Measurements from ENCODE around the gene OR52W1.

Gene OR52W1

DNA sequence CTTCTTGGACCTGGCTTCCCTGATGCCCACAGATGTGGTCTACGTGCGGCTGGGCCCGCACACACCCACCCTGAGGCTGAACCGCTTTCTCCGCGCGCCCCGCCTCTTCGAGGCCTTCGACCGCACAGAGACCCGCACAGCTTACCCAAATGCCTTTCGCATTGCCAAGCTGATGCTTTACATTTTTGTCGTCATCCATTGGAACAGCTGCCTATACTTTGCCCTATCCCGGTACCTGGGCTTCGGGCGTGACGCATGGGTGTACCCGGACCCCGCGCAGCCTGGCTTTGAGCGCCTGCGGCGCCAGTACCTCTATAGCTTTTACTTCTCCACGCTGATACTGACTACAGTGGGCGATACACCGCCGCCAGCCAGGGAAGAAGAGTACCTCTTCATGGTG, 41.1 kb downstream of the OR52W1 start:
- Histone ChIP-seq H3K4me1 (ENCODE audit: control insufficient read depth, low read length) (peaks cover 14% of the 10 kb centered on the region), H3F3A (ENCODE audit: control insufficient read depth, insufficient read depth) (no peaks in the 10 kb centered on the region), H3K9me2 (replicated peaks; ENCODE audit: control insufficient read depth, low read length) (no peaks in the 10 kb centered on the region), H3K4me3 (ENCODE audit: low read length) (no peak overlapping the region), H3K4me2 (ENCODE audit: low read length) (no peak overlapping the region), H3K27ac (ENCODE audit: low read depth, low read length) (no peak overlapping the region), H3K27me3 (ENCODE audit: control insufficient read depth, low read length) (no peaks in the 10 kb centered on the region), H3K79me2 (ENCODE audit: control insufficient read depth, low read length) (no peaks in the 10 kb centered on the region), H3K36me3 (ENCODE audit: control insufficient read depth, low read length) (no peaks in the 10 kb centered on the region), H3K9me3 (ENCODE audit: control insufficient read depth, insufficient read depth, low read length) (no peaks in the 10 kb centered on the region), H4K20me1 (ENCODE audit: control insufficient read depth, insufficient read depth, low read depth, low read length) (no peaks in the 10 kb centered on the region)
- TF ChIP-seq, protein P1, sequence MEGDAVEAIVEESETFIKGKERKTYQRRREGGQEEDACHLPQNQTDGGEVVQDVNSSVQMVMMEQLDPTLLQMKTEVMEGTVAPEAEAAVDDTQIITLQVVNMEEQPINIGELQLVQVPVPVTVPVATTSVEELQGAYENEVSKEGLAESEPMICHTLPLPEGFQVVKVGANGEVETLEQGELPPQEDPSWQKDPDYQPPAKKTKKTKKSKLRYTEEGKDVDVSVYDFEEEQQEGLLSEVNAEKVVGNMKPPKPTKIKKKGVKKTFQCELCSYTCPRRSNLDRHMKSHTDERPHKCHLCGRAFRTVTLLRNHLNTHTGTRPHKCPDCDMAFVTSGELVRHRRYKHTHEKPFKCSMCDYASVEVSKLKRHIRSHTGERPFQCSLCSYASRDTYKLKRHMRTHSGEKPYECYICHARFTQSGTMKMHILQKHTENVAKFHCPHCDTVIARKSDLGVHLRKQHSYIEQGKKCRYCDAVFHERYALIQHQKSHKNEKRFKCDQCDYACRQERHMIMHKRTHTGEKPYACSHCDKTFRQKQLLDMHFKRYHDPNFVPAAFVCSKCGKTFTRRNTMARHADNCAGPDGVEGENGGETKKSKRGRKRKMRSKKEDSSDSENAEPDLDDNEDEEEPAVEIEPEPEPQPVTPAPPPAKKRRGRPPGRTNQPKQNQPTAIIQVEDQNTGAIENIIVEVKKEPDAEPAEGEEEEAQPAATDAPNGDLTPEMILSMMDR (IDR thresholded peaks at IDR 0.05; ENCODE audit: low read depth, low read length, poor library complexity, severe bottlenecking): no peak
- TF ChIP-seq EZH2phosphoT487 (IDR thresholded peaks at IDR 0.05; ENCODE audit: borderline replicate concordance, low read length): no peak

- H3K79me2 ChIP-seq (ENCODE audit: control insufficient read depth, low read length): no peaks in the 10 kb centered on the region
- TF ChIP-seq, protein P1 (IDR thresholded peaks at IDR 0.05; ENCODE audit: low read depth, low read length, poor library complexity, severe bottlenecking): no peak
- TF ChIP-seq EZH2phosphoT487 (IDR thresholded peaks at IDR 0.05; ENCODE audit: borderline replicate concordance, low read length): no peak
- no peaks in the 10 kb centered on the region for H3F3A ChIP-seq (ENCODE audit: control insufficient read depth, insufficient read depth)
- H3K4me1 ChIP-seq (ENCODE audit: control insufficient read depth, low read length): peaks cover 9% of the 10 kb centered on the region
- no peak overlapping the region for H3K27ac ChIP-seq (ENCODE audit: low read depth, low read length)
- H3K4me3 ChIP-seq (ENCODE audit: low read length): no peak overlapping the region
- no peaks in the 10 kb centered on the region for H3K9me3 ChIP-seq (ENCODE audit: control insufficient read depth, insufficient read depth, low read length)
- no peaks in the 10 kb centered on the region for H3K27me3 ChIP-seq (ENCODE audit: control insufficient read depth, low read length)
- H3K9me2 ChIP-seq (replicated peaks; ENCODE audit: control insufficient read depth, low read length): no peaks in the 10 kb centered on the region
- H3K4me2 ChIP-seq (ENCODE audit: low read length): no peak overlapping the region
- H4K20me1 ChIP-seq (ENCODE audit: control insufficient read depth, insufficient read depth, low read depth, low read length): no peaks in the 10 kb centered on the region
- H3K36me3 ChIP-seq (ENCODE audit: control insufficient read depth, low read length): no peaks in the 10 kb centered on the region
Observed at GRCh38 chr11:6240781-6241180, 41.8 kb downstream of the OR52W1 start.

GRCh38 chr11:6241316-6241715, 42.3 kb downstream of the OR52W1 start:
- no peaks in the 10 kb centered on the region for H3K9me2 ChIP-seq (replicated peaks; ENCODE audit: control insufficient read depth, low read length)
- peaks cover 9% of the 10 kb centered on the region for H3K4me1 ChIP-seq (ENCODE audit: control insufficient read depth, low read length)
- H3K4me2 ChIP-seq (ENCODE audit: low read length): no peak overlapping the region
- H3K27me3 ChIP-seq (ENCODE audit: control insufficient read depth, low read length): no peaks in the 10 kb centered on the region
- H3K79me2 ChIP-seq (ENCODE audit: control insufficient read depth, low read length): no peaks in the 10 kb centered on the region
- TF ChIP-seq EZH2phosphoT487 (IDR thresholded peaks at IDR 0.05; ENCODE audit: borderline replicate concordance, low read length): no peak
- TF ChIP-seq, protein P1 (IDR thresholded peaks at IDR 0.05; ENCODE audit: low read depth, low read length, poor library complexity, severe bottlenecking): no peak
- H3K27ac ChIP-seq (ENCODE audit: low read depth, low read length): no peak overlapping the region
- no peaks in the 10 kb centered on the region for H3K36me3 ChIP-seq (ENCODE audit: control insufficient read depth, low read length)
- no peak overlapping the region for H3K4me3 ChIP-seq (ENCODE audit: low read length)
- H4K20me1 ChIP-seq (ENCODE audit: control insufficient read depth, insufficient read depth, low read depth, low read length): no peaks in the 10 kb centered on the region
- no peaks in the 10 kb centered on the region for H3K9me3 ChIP-seq (ENCODE audit: control insufficient read depth, insufficient read depth, low read length)
- no peaks in the 10 kb centered on the region for H3F3A ChIP-seq (ENCODE audit: control insufficient read depth, insufficient read depth)

GRCh38 chr11:6245536-6245935, 46.5 kb downstream of the OR52W1 start:
- Histone ChIP-seq H3F3A (ENCODE audit: control insufficient read depth, insufficient read depth) (no peaks in the 10 kb centered on the region), H3K4me2 (ENCODE audit: low read length) (no peak overlapping the region), H3K36me3 (ENCODE audit: control insufficient read depth, low read length) (no peaks in the 10 kb centered on the region), H3K9me3 (ENCODE audit: control insufficient read depth, insufficient read depth, low read length) (no peaks in the 10 kb centered on the region), H3K27ac (ENCODE audit: low read depth, low read length) (no peak overlapping the region), H3K27me3 (ENCODE audit: control insufficient read depth, low read length) (peaks cover 3% of the 10 kb centered on the region; the same call in 1 of the 2 replicates), H3K9me2 (replicated peaks; ENCODE audit: control insufficient read depth, low read length) (no peaks in the 10 kb centered on the region), H3K79me2 (ENCODE audit: control insufficient read depth, low read length) (no peaks in the 10 kb centered on the region), H4K20me1 (ENCODE audit: control insufficient read depth, insufficient read depth, low read depth, low read length) (no peaks in the 10 kb centered on the region), H3K4me3 (ENCODE audit: low read length) (no peak overlapping the region), H3K4me1 (ENCODE audit: control insufficient read depth, low read length) (no peaks in the 10 kb centered on the region)
- TF ChIP-seq EZH2phosphoT487 (IDR thresholded peaks at IDR 0.05; ENCODE audit: borderline replicate concordance, low read length): no peak
- TF ChIP-seq, protein P1 (IDR thresholded peaks at IDR 0.05; ENCODE audit: low read depth, low read length, poor library complexity, severe bottlenecking): no peak
